B cell (primary cell): ENCODE results near the gene WBP2. TPM values are rescaled to one million over a fixed set of nuclear protein-coding genes. Genes with fewer than 3 reads are reported as not detected.

ENCODE experiments used
- ATAC-seq: fragments of 200-7000 bp; cut with Tn5 transposase; one replicate; pipeline ENCODE4 v1.10.0; 2021; ENCODE audit warnings: low read depth, mild to moderate bottlenecking, moderate number of reproducible peaks, moderate library complexity
- CTCF ChIA-PET: fragments of 350-600 bp; sonication (Branson Sonifier 250); formaldehyde crosslinking; loops from one replicate; lab custom pipeline; 2021; ENCODE audit warnings: antibody characterized with exemption, inconsistent platforms; lab: Charles Lee
- POLR2A ChIA-PET: fragments of 350-600 bp; sonication (Branson Sonifier 250); formaldehyde crosslinking; loops from one replicate; lab custom pipeline; 2021; ENCODE audit warnings: antibody characterized with exemption; lab: Charles Lee
- DNase-seq: peaks from one replicate; pipeline ENCODE4 v3.0.0; 2013
- H2AFZ ChIP-seq: 2 replicates; pipeline ENCODE4 v1.6.1; 2012; ENCODE audit warnings: mild to moderate bottlenecking, low read depth, low read length; ENCODE audit not compliant: insufficient read depth, poor library complexity, severe bottlenecking
- H3K27ac ChIP-seq, 2 donors: 1 replicate in 1 of 2; 2 replicates in 1 of 2; pipeline ENCODE4 v1.5.1; 2012 to 2013; ENCODE audit warnings: low read length in 2 of 2, mild to moderate bottlenecking in 2 of 2, moderate library complexity in 1 of 2
- H3K27me3 ChIP-seq, 4 experiments: fragments of 200-600 bp in 1 of 4; sonication (generic) in 1 of 4; replicated peaks in 1 of 4; 1 replicate in 2 of 4; 2 replicates in 2 of 4; pipeline versions ENCODE4 v1.6.1 to v1.7.0; 2013 to 2016; ENCODE audit warnings: low read length in 3 of 4, mild to moderate bottlenecking in 2 of 4, mixed read lengths in 1 of 4, moderate library complexity in 1 of 4; ENCODE audit not compliant: insufficient read depth in 4 of 4, control insufficient read depth in 3 of 4; ENCODE audit errors: control extremely low read depth in 1 of 4
- H3K36me3 ChIP-seq, 2 experiments: replicated peaks in 1 of 2; 1 replicate in 1 of 2; 2 replicates in 1 of 2; pipeline versions ENCODE4 v1.6.1 to v1.7.1; 2013; ENCODE audit warnings: low read length in 1 of 2; ENCODE audit not compliant: insufficient read depth in 2 of 2, control insufficient read depth in 1 of 2; ENCODE audit errors: control extremely low read depth in 1 of 2, extremely low read depth in 1 of 2
- H3K4me1 ChIP-seq, 2 donors: fragments of 200-600 bp in 1 of 2; sonication (generic) in 1 of 2; 1 replicate in 1 of 2; 2 replicates in 1 of 2; pipeline versions ENCODE4 v1.5.1 to v1.6.1; 2013 to 2017; ENCODE audit warnings: low read length in 2 of 2; ENCODE audit not compliant: control insufficient read depth in 2 of 2, insufficient read depth in 2 of 2
- H3K4me2 ChIP-seq: replicated peaks from 2 replicates; pipeline ENCODE3; 2012; ENCODE audit warnings: mild to moderate bottlenecking, low read depth, low read length; ENCODE audit not compliant: poor library complexity, severe bottlenecking
- H3K4me3 ChIP-seq, 5 experiments: fragments of 200-600 bp in 1 of 5; sonication (generic) in 1 of 5; 1 replicate in 3 of 5; 2 replicates in 2 of 5; pipeline versions ENCODE4 v1.5.1 to v1.7.0; 2011 to 2016; ENCODE audit warnings: low read length in 4 of 5, mild to moderate bottlenecking in 4 of 5, low read depth in 2 of 5, control low read depth in 1 of 5, moderate library complexity in 1 of 5; ENCODE audit not compliant: insufficient read depth in 1 of 5; ENCODE audit errors: control extremely low read depth in 1 of 5, extremely low read depth in 1 of 5
- H3K79me2 ChIP-seq: fragments of 200-600 bp; sonication (generic); one replicate; pipeline ENCODE4 v1.6.0; 2016; ENCODE audit warnings: low read length; ENCODE audit not compliant: control insufficient read depth, insufficient read depth
- H3K9ac ChIP-seq: fragments of 200-600 bp; sonication (generic); 2 replicates; pipeline ENCODE4 v1.6.1; 2017; ENCODE audit warnings: mild to moderate bottlenecking, low read length, moderate library complexity
- H3K9me3 ChIP-seq, 3 donors: one replicate each; pipeline versions ENCODE4 v1.6.1 to v1.7.1; 2013; ENCODE audit warnings: low read length in 2 of 3; ENCODE audit not compliant: control insufficient read depth in 2 of 3, insufficient read depth in 1 of 3; ENCODE audit errors: control extremely low read depth in 1 of 3
- H4K20me1 ChIP-seq: 2 replicates; pipeline ENCODE4 v1.6.0; 2012; ENCODE audit warnings: mild to moderate bottlenecking, low read length; ENCODE audit not compliant: insufficient read depth, control insufficient read depth, poor library complexity, severe bottlenecking
- H3K27ac Mint-ChIP-seq: one replicate; pipeline ENCODE4 v1.8.0; 2021; ENCODE audit warnings: mixed read lengths
- H3K27me3 Mint-ChIP-seq: one replicate; pipeline ENCODE4 v1.8.0; 2021; ENCODE audit warnings: mixed read lengths
- H3K4me1 Mint-ChIP-seq: one replicate; pipeline ENCODE4 v1.8.0; 2021; ENCODE audit warnings: mixed read lengths
- H3K4me3 Mint-ChIP-seq: one replicate; pipeline ENCODE4 v1.8.0; 2021; ENCODE audit warnings: mixed read lengths
- H3K9me3 Mint-ChIP-seq: one replicate; pipeline ENCODE4 v1.8.0; 2022; ENCODE audit warnings: mixed read lengths; ENCODE audit not compliant: insufficient read depth
- EZH2 ChIP-seq: IDR thresholded peaks from 2 replicates; pipeline ENCODE4 v1.6.1; 2012; ENCODE audit warnings: borderline replicate concordance, low read depth, mild to moderate bottlenecking, moderate library complexity, low read length; ENCODE audit not compliant: insufficient read depth, poor library complexity, severe bottlenecking
- WGBS: methylation state at CpG from one replicate; pipeline ENCODE4 v1.1.5; 2013; ENCODE audit warnings: missing lambda C conversion rate; ENCODE audit not compliant: insufficient coverage; 5-methylcytosine and 5-hydroxymethylcytosine counted together
- intact Hi-C: fragments of 100-400 bp; cut with micrococcal nuclease; formaldehyde crosslinking; loops from one replicate; pipeline ENCODE4 v1.10.0; 2022
- polyA plus RNA-seq: library from polyadenylated mRNA; depleted of rRNA; stranded (reverse); fragments of >200 nt; gene quantifications from 2 replicates; pipeline ENCODE4 v1.2.3, GENCODE V29; 2012
- total RNA-seq, 2 donors: library from RNA; stranded (reverse); fragments of 120-200 nt in 1 of 2; gene quantifications; 1 replicate in 1 of 2; 2 replicates in 1 of 2; pipeline versions ENCODE4 v1.2.3 to v1.2.4, GENCODE V29; 2013 to 2022
- TF ChIP-seq, protein P1 (sequence below): fragments of 200-600 bp; IDR thresholded peaks from one replicate; pipeline ENCODE4 v1.8.0; 2022; ENCODE audit warnings: antibody characterized with exemption, mild to moderate bottlenecking

Gene WBP2
- total and polyA plus RNA-seq, 2 donors (not counting 1 experiment from before 2014, with no cell fraction given), result 88.6 to 140 TPM

DNA sequence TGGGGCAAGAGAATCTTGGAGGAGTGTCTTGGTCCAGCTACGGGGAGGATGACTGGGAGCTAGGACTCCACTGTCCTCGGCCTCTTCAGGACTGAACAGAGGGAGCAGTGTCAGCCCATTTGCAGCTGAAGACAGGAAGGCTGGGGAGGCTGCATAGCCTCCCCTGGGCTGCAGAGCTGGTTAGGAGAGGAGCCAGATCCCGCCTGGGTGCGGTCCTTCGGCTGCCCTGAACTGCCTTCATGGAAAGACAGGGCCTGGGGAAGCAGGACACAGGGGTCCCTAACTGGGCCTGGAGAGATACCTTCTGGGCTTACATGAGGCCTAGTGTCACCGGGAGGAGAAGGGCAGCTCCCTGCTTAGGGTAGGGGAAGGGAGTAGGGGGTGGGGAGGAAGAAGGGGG lies 37.6 kb downstream of the WBP2 start:
- TF ChIP-seq EZH2, result no peak
- Mint-ChIP-seq H3K4me1 (peaks cover 10% of the 10 kb centered on the region), H3K27me3 (no peaks in the 10 kb centered on the region), H3K4me3 (no peak overlapping the region), H3K9me3 (no peaks in the 10 kb centered on the region), H3K27ac (no peak overlapping the region)
- CTCF ChIA-PET, result interaction anchor here (0.7 to 1.6 kb wide), 3 partner anchors 10 to 185 kb away, joined by 4 read pairs; no protein-coding TSS in a partner anchor
- POLR2A ChIA-PET, result interaction anchor here (0.7 kb wide), 1 partner anchor 8 kb away, joined by 3 read pairs; no protein-coding TSS in a partner anchor
- no peak for ATAC-seq
- no peak overlapping the region for H3K27ac ChIP-seq
- no peak overlapping the region for H3K9ac ChIP-seq
- H3K4me1 ChIP-seq, result peaks cover 0 to 4% of the 10 kb centered on the region in 2 donors
- no peaks in the 10 kb centered on the region for H3K79me2 ChIP-seq
- H4K20me1 ChIP-seq, result no peaks in the 10 kb centered on the region
- WGBS, result 98% methylated on average over 6 of the region's 6 CpGs
- H3K4me2 ChIP-seq, result no peak overlapping the region
- H3K9me3 ChIP-seq, result no peaks in the 10 kb centered on the region
- no peak for DNase-seq
- no peak overlapping the region for H3K4me3 ChIP-seq
- no peaks in the 10 kb centered on the region for H3K27me3 ChIP-seq
- intact Hi-C loops, result no loop called here
- H3K36me3 ChIP-seq, result peaks cover 0 to 80% of the 10 kb centered on the region in 2 experiments
- H2AFZ ChIP-seq, result no peak overlapping the region

DNA sequence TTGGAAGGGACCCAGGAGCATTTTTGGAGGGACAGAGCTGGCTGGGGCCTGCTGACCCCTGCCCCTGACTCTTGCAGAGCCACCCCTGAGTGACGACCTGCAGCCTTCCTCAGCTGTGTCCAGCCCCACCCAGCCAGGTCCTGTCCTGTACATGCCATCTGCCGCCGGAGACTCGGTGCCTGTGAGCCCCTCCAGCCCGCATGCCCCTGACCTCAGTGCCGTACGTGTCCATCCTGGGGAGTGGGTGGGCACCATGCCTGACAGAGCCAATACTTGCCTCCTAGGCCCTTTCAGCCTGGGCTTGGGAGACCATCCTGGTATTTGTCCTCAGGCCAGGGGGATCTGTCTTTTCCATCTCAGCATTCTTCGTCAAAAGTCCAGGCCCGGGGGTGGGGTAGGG lies 38.4 kb downstream of the WBP2 start:
- H4K20me1 ChIP-seq, result no peaks in the 10 kb centered on the region
- Mint-ChIP-seq H3K27ac (no peak overlapping the region), H3K4me1 (peaks cover 4% of the 10 kb centered on the region), H3K9me3 (no peaks in the 10 kb centered on the region), H3K27me3 (no peaks in the 10 kb centered on the region), H3K4me3 (no peak overlapping the region)
- H3K9me3 ChIP-seq, result no peaks in the 10 kb centered on the region
- TF ChIP-seq, protein P1, sequence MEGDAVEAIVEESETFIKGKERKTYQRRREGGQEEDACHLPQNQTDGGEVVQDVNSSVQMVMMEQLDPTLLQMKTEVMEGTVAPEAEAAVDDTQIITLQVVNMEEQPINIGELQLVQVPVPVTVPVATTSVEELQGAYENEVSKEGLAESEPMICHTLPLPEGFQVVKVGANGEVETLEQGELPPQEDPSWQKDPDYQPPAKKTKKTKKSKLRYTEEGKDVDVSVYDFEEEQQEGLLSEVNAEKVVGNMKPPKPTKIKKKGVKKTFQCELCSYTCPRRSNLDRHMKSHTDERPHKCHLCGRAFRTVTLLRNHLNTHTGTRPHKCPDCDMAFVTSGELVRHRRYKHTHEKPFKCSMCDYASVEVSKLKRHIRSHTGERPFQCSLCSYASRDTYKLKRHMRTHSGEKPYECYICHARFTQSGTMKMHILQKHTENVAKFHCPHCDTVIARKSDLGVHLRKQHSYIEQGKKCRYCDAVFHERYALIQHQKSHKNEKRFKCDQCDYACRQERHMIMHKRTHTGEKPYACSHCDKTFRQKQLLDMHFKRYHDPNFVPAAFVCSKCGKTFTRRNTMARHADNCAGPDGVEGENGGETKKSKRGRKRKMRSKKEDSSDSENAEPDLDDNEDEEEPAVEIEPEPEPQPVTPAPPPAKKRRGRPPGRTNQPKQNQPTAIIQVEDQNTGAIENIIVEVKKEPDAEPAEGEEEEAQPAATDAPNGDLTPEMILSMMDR, result no peak
- no peak for TF ChIP-seq EZH2
- H3K4me3 ChIP-seq, result no peak overlapping the region
- 97% methylated on average over 9 of the region's 9 CpGs for WGBS
- CTCF ChIA-PET, result interaction anchor here (1.0 to 4.5 kb wide), 2 partner anchors 10 to 12 kb away, joined by 3 to 12 read pairs; no protein-coding TSS in a partner anchor
- no peaks in the 10 kb centered on the region for H3K79me2 ChIP-seq
- H3K9ac ChIP-seq, result no peak overlapping the region
- no peak overlapping the region for H2AFZ ChIP-seq
- H3K4me1 ChIP-seq, result no peaks in the 10 kb centered on the region
- no peak overlapping the region for H3K4me2 ChIP-seq
- ATAC-seq (no peak), DNase-seq (no peak)
- H3K27ac ChIP-seq, result no peak overlapping the region
- H3K36me3 ChIP-seq, result peaks cover 0 to 80% of the 10 kb centered on the region in 2 experiments
- POLR2A ChIA-PET, result no interaction called here
- no peaks in the 10 kb centered on the region for H3K27me3 ChIP-seq
- intact Hi-C loops, result no loop called here
